ENCODE results near the gene PRKCH. TPM values are rescaled to one million over a fixed set of nuclear protein-coding genes. Genes with fewer than 3 reads are reported as not detected.

PRKCH gene
- total RNA-seq, 4 donors from 2014 or later: 34.5 to 51.3 (median 45.0) TPM

- H3K4me1 ChIP-seq: peaks cover 0 to 20% (median 0%) of the 10 kb centered on the region in 3 donors
- no peak overlapping the region for H3K27ac ChIP-seq
- H3K27me3 ChIP-seq: no peaks in the 10 kb centered on the region
- no peak overlapping the region for H3K4me3 ChIP-seq
- DNase-seq: no peak
- H3K36me3 ChIP-seq: peaks cover 0 to 18% (median 0%) of the 10 kb centered on the region in 3 donors
- WGBS, 2 donors: 86% methylated on average over 3 of the region's 3 CpGs; no CpG with 5 or more reads in 1 of the 2 donors
- TF ChIP-seq CTCF (IDR thresholded peaks at IDR 0.05): no peak
- TF ChIP-seq POLR2A (IDR thresholded peaks at IDR 0.05): no peak
- intact Hi-C loops (cut with DNase I): no loop called here
- peaks cover 0 to 18% (median 8%) of the 10 kb centered on the region in 3 donors for H3K9me3 ChIP-seq
Measured at GRCh38 chr14:61374284-61374683, 52.9 kb downstream of the PRKCH start.

- WGBS, 2 donors: 73 to 94% methylated on average over 3 of the region's 3 CpGs
- intact Hi-C loops (cut with DNase I): no loop called here
- TF ChIP-seq POLR2A (IDR thresholded peaks at IDR 0.05) (no peak), CTCF (IDR thresholded peaks at IDR 0.05) (no peak)
- Histone ChIP-seq H3K27ac (no peak overlapping the region), H3K4me3 (no peak overlapping the region), H3K27me3 (no peaks in the 10 kb centered on the region), H3K36me3 (peaks cover 0 to 18% (median 0%) of the 10 kb centered on the region in 3 donors), H3K9me3 (peaks cover 0 to 18% (median 8%) of the 10 kb centered on the region in 3 donors), H3K4me1 (peaks cover 0 to 18% (median 0%) of the 10 kb centered on the region in 3 donors)
- no peak for DNase-seq
Measured at GRCh38 chr14:61375218-61375617, 53.8 kb downstream of the PRKCH start.

- Histone ChIP-seq H3K4me1 (peaks cover under 1 to 18% (median 8%) of the 10 kb centered on the region in 3 donors), H3K9me3 (peaks cover 0 to 18% (median 8%) of the 10 kb centered on the region in 3 donors), H3K4me3 (no peak overlapping the region), H3K36me3 (peaks cover 0 to 18% (median 0%) of the 10 kb centered on the region in 3 donors), H3K27me3 (no peaks in the 10 kb centered on the region), H3K27ac (no peak overlapping the region)
- TF ChIP-seq POLR2A (IDR thresholded peaks at IDR 0.05) (no peak), CTCF (IDR thresholded peaks at IDR 0.05) (no peak)
- no peak for DNase-seq
- intact Hi-C loops (cut with DNase I): no loop called here
- 80 to 96% methylated on average over 1 of the region's 1 CpG for WGBS, 2 donors
Measured at GRCh38 chr14:61376314-61376713, 54.9 kb downstream of the PRKCH start.

- H3K4me1 ChIP-seq: peaks cover 12 to 26% (median 12%) of the 10 kb centered on the region in 3 donors
- TF ChIP-seq CTCF (IDR thresholded peaks at IDR 0.05) (no peak), POLR2A (IDR thresholded peaks at IDR 0.05) (no peak)
- intact Hi-C loops (cut with DNase I): no loop called here
- H3K27ac ChIP-seq: no peak overlapping the region
- peaks cover 0 to 18% (median 8%) of the 10 kb centered on the region in 3 donors for H3K9me3 ChIP-seq
- no peaks in the 10 kb centered on the region for H3K27me3 ChIP-seq
- peaks cover 0 to 18% (median 0%) of the 10 kb centered on the region in 3 donors for H3K36me3 ChIP-seq
- no peak for DNase-seq
- H3K4me3 ChIP-seq: no peak overlapping the region
Measured at GRCh38 chr14:61377749-61378148, 56.4 kb downstream of the PRKCH start.

- Histone ChIP-seq H3K4me3 (no peak overlapping the region), H3K27ac (no peak overlapping the region), H3K9me3 (peaks cover 0 to 6% (median 0%) of the 10 kb centered on the region in 3 donors), H3K36me3 (peaks cover 0 to 6% (median 0%) of the 10 kb centered on the region in 3 donors), H3K4me1 (peaks cover 12 to 46% (median 12%) of the 10 kb centered on the region in 3 donors), H3K27me3 (no peaks in the 10 kb centered on the region)
- WGBS, 2 donors: 82 to 86% methylated on average over 8 of the region's 8 CpGs
- intact Hi-C loops (cut with DNase I): no loop called here
- TF ChIP-seq CTCF (IDR thresholded peaks at IDR 0.05) (no peak), POLR2A (IDR thresholded peaks at IDR 0.05) (no peak)
- DNase-seq: no peak
Measured at GRCh38 chr14:61379639-61380184, 58.3 kb downstream of the PRKCH start.

Data from esophagus squamous epithelium (tissue), 5 donors.